Measurements from ENCODE around the gene SYTL3.

GRCh38 chr6:158644231-158645063 is 5.4 kb upstream of the SYTL3 start, which contains the start of gene DYNLT1:
- no peak for TF ChIP-seq CTCF (IDR thresholded peaks at IDR 0.05)
- peak in 2 of 4 donors; percentile 25 to 39 for TF ChIP-seq EP300 (IDR thresholded peaks at IDR 0.05)
- TF ChIP-seq POLR2A (IDR thresholded peaks at IDR 0.05) = peak; percentile 93 to 96
- TF ChIP-seq POLR2AphosphoS5 (IDR thresholded peaks at IDR 0.05) = peak; percentile 99
